ENCODE data around the gene PDZRN4.

DNA sequence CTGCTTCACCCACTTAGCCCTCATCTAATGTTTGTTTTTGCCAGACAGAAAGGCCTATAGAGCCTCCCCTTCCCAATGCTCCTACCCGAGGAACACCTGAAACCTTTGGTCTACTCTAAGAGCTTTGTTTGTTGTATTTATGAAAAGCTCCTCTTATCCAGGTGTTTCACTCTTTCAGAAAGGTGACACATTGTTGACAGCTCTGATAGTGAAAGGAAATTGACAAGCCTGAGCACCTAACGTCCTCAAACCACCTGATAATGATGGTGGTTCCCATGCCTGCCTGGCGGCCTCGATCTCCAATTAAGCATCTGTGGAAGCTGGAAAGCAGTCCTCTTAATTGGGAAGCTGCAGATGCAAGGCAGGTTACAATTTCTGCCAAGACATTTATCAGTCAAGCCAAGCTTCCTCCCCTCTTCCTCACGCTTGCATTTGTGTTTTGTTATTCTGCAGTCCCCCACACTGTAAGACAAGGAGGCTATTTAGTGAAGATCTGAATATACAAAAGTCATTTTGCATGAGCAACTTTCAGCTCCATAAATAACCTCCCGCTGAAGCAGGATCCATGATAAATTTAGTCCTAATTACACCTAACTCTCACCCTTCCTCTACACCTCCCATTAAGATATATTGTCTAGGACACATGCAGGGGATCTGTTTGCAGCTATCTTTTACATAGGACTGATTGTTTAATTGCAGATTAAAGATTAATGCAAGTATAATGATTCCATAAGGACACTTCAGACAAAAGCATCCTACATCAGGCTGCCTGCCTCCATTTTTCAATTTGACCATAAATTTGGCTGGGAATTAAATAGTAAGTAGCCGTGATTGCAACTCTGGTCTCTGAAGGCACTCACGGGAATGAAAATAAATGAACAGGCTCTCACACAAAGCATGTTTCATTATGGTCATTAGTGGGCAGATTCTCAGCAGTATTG lies 288.6 kb downstream of the PDZRN4 start:
- no peak for TF ChIP-seq EZH2 (IDR thresholded peaks at IDR 0.05; ENCODE audit: borderline replicate concordance, low read depth, low read length, severe bottlenecking)
- TF ChIP-seq, protein P1, sequence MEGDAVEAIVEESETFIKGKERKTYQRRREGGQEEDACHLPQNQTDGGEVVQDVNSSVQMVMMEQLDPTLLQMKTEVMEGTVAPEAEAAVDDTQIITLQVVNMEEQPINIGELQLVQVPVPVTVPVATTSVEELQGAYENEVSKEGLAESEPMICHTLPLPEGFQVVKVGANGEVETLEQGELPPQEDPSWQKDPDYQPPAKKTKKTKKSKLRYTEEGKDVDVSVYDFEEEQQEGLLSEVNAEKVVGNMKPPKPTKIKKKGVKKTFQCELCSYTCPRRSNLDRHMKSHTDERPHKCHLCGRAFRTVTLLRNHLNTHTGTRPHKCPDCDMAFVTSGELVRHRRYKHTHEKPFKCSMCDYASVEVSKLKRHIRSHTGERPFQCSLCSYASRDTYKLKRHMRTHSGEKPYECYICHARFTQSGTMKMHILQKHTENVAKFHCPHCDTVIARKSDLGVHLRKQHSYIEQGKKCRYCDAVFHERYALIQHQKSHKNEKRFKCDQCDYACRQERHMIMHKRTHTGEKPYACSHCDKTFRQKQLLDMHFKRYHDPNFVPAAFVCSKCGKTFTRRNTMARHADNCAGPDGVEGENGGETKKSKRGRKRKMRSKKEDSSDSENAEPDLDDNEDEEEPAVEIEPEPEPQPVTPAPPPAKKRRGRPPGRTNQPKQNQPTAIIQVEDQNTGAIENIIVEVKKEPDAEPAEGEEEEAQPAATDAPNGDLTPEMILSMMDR (IDR thresholded peaks at IDR 0.05; ENCODE audit: extremely low read depth in 1 of 2, insufficient read depth in 1 of 2, low read depth in 1 of 2, low read length in 2 of 2), result no peak
- TF ChIP-seq POLR2A (IDR thresholded peaks at IDR 0.05; ENCODE audit: low read depth, low read length), result no peak
- TF ChIP-seq, protein P2, sequence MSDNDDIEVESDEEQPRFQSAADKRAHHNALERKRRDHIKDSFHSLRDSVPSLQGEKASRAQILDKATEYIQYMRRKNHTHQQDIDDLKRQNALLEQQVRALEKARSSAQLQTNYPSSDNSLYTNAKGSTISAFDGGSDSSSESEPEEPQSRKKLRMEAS (IDR thresholded peaks at IDR 0.05; ENCODE audit: insufficient read depth, insufficient read length), result no peak
- TF ChIP-seq POLR2AphosphoS5 (IDR thresholded peaks at IDR 0.05; ENCODE audit: insufficient read depth, low read depth, low read length), result no peak
- no peak for TF ChIP-seq FOS (IDR thresholded peaks at IDR 0.05; ENCODE audit: borderline replicate concordance, insufficient read depth, low read length)
- no peak for TF ChIP-seq JUN (IDR thresholded peaks at IDR 0.05; ENCODE audit: borderline replicate concordance, insufficient read depth, insufficient read length, low read depth)
